HL-60 (cell line): ENCODE measurements around the gene SEC11A.

Experiments used
- DNase-seq, 2 experiments: peaks; one replicate each; pipeline ENCODE4 v3.0.0-alpha.2; 2010 to 2020; ENCODE audit warnings: low read depth in 1 of 2, low spot score in 1 of 2
- H3K27ac ChIP-seq: fragments of 250-450 bp; sonication (Bioruptor Pico); replicated peaks from 2 replicates; pipeline ENCODE4 v1.5.1; 2020; ENCODE audit warnings: mild to moderate bottlenecking, moderate library complexity
- H3K27me3 ChIP-seq: fragments of 250-450 bp; sonication (Bioruptor Pico); 2 replicates; pipeline ENCODE4 v1.5.1; 2021; ENCODE audit warnings: mild to moderate bottlenecking, moderate library complexity; ENCODE audit not compliant: insufficient read depth, poor library complexity, severe bottlenecking
- H3K4me3 ChIP-seq: replicated peaks from 2 replicates; pipeline ENCODE4 v1.5.1; 2011; ENCODE audit warnings: mild to moderate bottlenecking, control low read depth, low read length; ENCODE audit not compliant: insufficient read depth
- CTCF ChIP-seq: IDR thresholded peaks from one replicate; pipeline ENCODE4 v1.5.1; 2011; ENCODE audit warnings: low read length, control low read depth, inconsistent platforms; ENCODE audit not compliant: insufficient read depth
- GABPA ChIP-seq: IDR thresholded peaks from 2 replicates; pipeline ENCODE4 v1.6.1; 2012; ENCODE audit warnings: low read depth
- POLR2AphosphoS5 ChIP-seq: IDR thresholded peaks from 2 replicates; pipeline ENCODE4 v1.6.1; 2012; ENCODE audit warnings: low read depth
- REST ChIP-seq: IDR thresholded peaks from 2 replicates; pipeline ENCODE4 v1.6.1; 2012; ENCODE audit warnings: low read depth; ENCODE audit not compliant: insufficient replicate concordance
- SPI1 ChIP-seq: IDR thresholded peaks from 2 replicates; pipeline ENCODE4 v1.6.1; 2012; ENCODE audit warnings: low read depth, mild to moderate bottlenecking, borderline replicate concordance

Gene SEC11A

GRCh38 chr15:84653584-84653909 lies 62.4 kb downstream of the SEC11A start:
- Histone ChIP-seq H3K27ac (peak overlapping the region; percentile 92), H3K27me3 (no peaks in the 10 kb centered on the region), H3K4me3 (peak overlapping the region; percentile 85)
- no peak for DNase-seq
- TF ChIP-seq SPI1, result no peak
- no peak for TF ChIP-seq POLR2AphosphoS5
- no peak for TF ChIP-seq REST
- no peak for TF ChIP-seq GABPA
- TF ChIP-seq CTCF, result no peak

GRCh38 chr15:84649706-84650105 lies 66.2 kb downstream of the SEC11A start:
- H3K4me3 ChIP-seq, result no peak overlapping the region
- H3K27ac ChIP-seq, result no peak overlapping the region
- no peaks in the 10 kb centered on the region for H3K27me3 ChIP-seq
- no peak for DNase-seq
- TF ChIP-seq GABPA (no peak), CTCF (no peak), REST (no peak), SPI1 (no peak), POLR2AphosphoS5 (no peak)

GRCh38 chr15:84648539-84648938 lies 67.4 kb downstream of the SEC11A start:
- TF ChIP-seq SPI1 (no peak), REST (no peak), POLR2AphosphoS5 (no peak), CTCF (no peak), GABPA (no peak)
- Histone ChIP-seq H3K27ac (no peak overlapping the region), H3K27me3 (no peaks in the 10 kb centered on the region), H3K4me3 (no peak overlapping the region)
- DNase-seq, result peak in 1 of 2 experiments; percentile 64
